ENCODE results near the gene PRKN. TPM values are rescaled to one million over a fixed set of nuclear protein-coding genes. Genes with fewer than 3 reads are reported as not detected.
A peak's percentile ranks its signal among the peaks of the same experiment; 100 is the strongest.

The PRKN gene
- total RNA-seq, 1 donor from 2014 or later = 5.7 TPM

DNA sequence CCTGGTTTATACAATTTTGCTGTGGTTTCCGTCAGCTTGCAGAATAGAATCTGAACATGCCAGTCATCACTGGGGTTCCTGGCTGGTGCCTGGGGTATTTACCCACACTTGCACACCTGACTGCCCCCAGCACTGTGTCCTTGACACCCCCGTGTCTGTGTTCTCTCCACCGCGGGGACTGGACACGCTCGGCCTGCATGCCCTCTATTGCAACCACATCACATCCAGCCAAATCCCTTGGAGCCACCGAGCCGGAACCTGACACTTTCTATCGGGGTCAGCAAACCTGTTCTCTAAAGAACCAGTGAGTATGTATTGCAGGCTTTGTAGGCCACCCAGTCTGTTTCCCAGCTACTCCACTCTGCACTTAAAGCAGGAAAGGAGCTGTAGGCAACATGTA, 527.5 kb downstream of the PRKN start:
- TF ChIP-seq, protein P1, sequence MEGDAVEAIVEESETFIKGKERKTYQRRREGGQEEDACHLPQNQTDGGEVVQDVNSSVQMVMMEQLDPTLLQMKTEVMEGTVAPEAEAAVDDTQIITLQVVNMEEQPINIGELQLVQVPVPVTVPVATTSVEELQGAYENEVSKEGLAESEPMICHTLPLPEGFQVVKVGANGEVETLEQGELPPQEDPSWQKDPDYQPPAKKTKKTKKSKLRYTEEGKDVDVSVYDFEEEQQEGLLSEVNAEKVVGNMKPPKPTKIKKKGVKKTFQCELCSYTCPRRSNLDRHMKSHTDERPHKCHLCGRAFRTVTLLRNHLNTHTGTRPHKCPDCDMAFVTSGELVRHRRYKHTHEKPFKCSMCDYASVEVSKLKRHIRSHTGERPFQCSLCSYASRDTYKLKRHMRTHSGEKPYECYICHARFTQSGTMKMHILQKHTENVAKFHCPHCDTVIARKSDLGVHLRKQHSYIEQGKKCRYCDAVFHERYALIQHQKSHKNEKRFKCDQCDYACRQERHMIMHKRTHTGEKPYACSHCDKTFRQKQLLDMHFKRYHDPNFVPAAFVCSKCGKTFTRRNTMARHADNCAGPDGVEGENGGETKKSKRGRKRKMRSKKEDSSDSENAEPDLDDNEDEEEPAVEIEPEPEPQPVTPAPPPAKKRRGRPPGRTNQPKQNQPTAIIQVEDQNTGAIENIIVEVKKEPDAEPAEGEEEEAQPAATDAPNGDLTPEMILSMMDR (IDR thresholded peaks at IDR 0.05) = no peak
- Mint-ChIP-seq H3K27ac (ENCODE audit: unreplicated experiment) (no peak overlapping the region), H3K9me3 (ENCODE audit: low read depth) (no peaks in the 10 kb centered on the region), H3K27me3 (ENCODE audit: low read depth) (no peaks in the 10 kb centered on the region), H3K36me3 (ENCODE audit: low read depth) (peaks cover 2% of the 10 kb centered on the region), H3K4me1 (ENCODE audit: low read depth) (no peaks in the 10 kb centered on the region), H3K4me3 (ENCODE audit: unreplicated experiment) (no peak overlapping the region)
- DNase-seq (ENCODE audit: low spot score) = no peak

DNA sequence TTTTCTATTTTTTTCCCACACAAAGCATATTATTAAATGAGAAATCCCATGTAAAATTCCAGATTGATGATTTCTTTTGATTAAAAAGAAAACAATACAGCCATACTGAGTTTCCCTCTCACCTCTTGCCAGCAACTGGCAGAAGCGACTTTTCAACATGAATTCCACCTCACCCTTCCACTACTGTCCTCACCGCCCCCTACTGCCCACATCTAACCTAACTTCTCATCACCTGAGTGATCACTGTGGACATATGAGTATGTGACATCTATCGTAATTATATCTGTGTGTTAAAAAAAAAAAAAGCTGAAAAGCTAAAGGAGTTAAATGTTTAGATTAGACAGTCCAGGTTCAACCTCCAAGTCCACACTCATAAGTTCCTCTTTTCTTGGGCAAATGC, 528.6 kb downstream of the PRKN start:
- no peak overlapping the region for H3K27ac Mint-ChIP-seq (ENCODE audit: unreplicated experiment)
- H3K4me1 Mint-ChIP-seq (ENCODE audit: low read depth) = no peaks in the 10 kb centered on the region
- H3K36me3 Mint-ChIP-seq (ENCODE audit: low read depth) = peaks cover 2% of the 10 kb centered on the region
- no peaks in the 10 kb centered on the region for H3K27me3 Mint-ChIP-seq (ENCODE audit: low read depth)
- no peak overlapping the region for H3K4me3 Mint-ChIP-seq (ENCODE audit: unreplicated experiment)
- H3K9me3 Mint-ChIP-seq (ENCODE audit: low read depth) = no peaks in the 10 kb centered on the region
- DNase-seq (ENCODE audit: low spot score) = no peak
- TF ChIP-seq, protein P1 (IDR thresholded peaks at IDR 0.05) = peak; percentile 24

DNA sequence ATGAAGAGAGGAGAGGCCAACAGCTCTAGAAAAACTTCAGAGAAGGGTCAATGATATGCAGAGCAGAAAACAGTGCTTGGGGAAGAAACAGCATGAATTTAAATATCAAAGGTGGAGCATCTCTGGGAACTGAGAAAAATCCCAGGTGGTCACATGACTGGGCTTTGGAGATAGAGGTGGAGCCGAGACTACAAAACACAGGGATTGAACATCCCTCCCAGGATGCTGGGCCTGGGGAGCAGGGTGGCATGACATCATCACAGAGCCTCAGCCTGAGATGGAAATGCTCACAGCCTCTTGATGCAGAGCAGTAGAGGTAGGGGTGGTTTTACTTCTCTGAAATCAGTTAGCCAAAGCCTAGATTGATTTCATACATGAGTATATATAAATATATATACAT, 529.5 kb downstream of the PRKN start:
- H3K4me1 Mint-ChIP-seq (ENCODE audit: low read depth) = no peaks in the 10 kb centered on the region
- no peak overlapping the region for H3K27ac Mint-ChIP-seq (ENCODE audit: unreplicated experiment)
- H3K4me3 Mint-ChIP-seq (ENCODE audit: unreplicated experiment) = no peak overlapping the region
- peaks cover 2% of the 10 kb centered on the region for H3K36me3 Mint-ChIP-seq (ENCODE audit: low read depth)
- DNase-seq (ENCODE audit: low spot score) = no peak
- no peaks in the 10 kb centered on the region for H3K27me3 Mint-ChIP-seq (ENCODE audit: low read depth)
- H3K9me3 Mint-ChIP-seq (ENCODE audit: low read depth) = no peaks in the 10 kb centered on the region
- TF ChIP-seq, protein P1 (IDR thresholded peaks at IDR 0.05) = no peak

DNA sequence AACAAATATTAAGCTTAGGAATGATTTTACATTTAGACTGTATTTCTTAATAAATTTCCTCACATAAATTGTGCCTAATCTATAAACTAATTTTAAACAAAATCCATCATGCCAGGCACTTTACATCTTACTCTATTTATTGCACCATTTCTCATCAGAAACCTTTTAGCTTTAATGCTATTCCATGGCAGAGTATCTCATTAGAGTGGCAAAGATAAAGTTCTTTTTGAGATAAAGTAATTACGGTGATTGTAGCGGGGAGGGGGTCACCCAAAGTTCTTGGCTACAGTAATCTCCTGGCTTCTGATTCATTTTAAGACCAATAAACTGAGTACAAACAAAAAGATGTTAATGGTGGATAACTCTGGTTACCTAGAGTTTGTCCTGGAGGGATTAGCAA, 532.1 kb downstream of the PRKN start:
- Mint-ChIP-seq H3K27ac (ENCODE audit: unreplicated experiment) (no peak overlapping the region), H3K4me3 (ENCODE audit: unreplicated experiment) (no peak overlapping the region), H3K9me3 (ENCODE audit: low read depth) (no peaks in the 10 kb centered on the region)

DNA sequence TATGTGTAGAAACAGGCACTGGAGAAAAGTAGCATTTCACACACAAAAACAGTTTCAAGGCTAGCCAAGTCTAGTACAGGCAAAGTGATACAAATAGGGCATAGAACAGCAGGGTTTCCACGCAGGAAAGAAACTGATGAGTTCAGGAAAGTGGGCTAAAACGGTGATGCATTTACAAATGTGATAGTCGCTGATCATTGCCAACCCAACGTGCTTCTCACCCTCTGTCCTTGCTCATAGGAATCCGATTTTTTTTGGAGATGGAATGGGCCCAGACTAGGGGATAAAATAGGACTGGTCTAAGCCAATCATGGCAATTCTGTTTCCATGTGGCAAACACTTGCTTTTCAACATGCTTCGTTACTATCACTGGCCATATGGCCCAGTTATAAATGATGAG, 536.6 kb downstream of the PRKN start:
- Mint-ChIP-seq H3K27ac (ENCODE audit: unreplicated experiment) (no peak overlapping the region), H3K9me3 (ENCODE audit: low read depth) (peaks cover 2% of the 10 kb centered on the region), H3K36me3 (ENCODE audit: low read depth) (no peaks in the 10 kb centered on the region), H3K4me3 (ENCODE audit: unreplicated experiment) (no peak overlapping the region), H3K27me3 (ENCODE audit: low read depth) (no peaks in the 10 kb centered on the region), H3K4me1 (ENCODE audit: low read depth) (peaks cover 9% of the 10 kb centered on the region)
- TF ChIP-seq, protein P1 (IDR thresholded peaks at IDR 0.05) = no peak
- DNase-seq (ENCODE audit: low spot score) = no peak

More for the DNA sequence above, 532.1 kb downstream of the PRKN start:
- H3K27me3 Mint-ChIP-seq (ENCODE audit: low read depth) = no peaks in the 10 kb centered on the region
- DNase-seq (ENCODE audit: low spot score) = no peak
- H3K36me3 Mint-ChIP-seq (ENCODE audit: low read depth) = no peaks in the 10 kb centered on the region
- no peaks in the 10 kb centered on the region for H3K4me1 Mint-ChIP-seq (ENCODE audit: low read depth)
- TF ChIP-seq, protein P1 (IDR thresholded peaks at IDR 0.05) = no peak
